Gastrocnemius medialis (tissue), 4 donors: Measurements from ENCODE around the gene LMAN2. TPM values are rescaled to one million over a fixed set of nuclear protein-coding genes. Genes with fewer than 3 reads are reported as not detected.

Source experiments
- ATAC-seq, 2 donors: fragments of 150-250 bp; one replicate each; pipeline ENCODE4 v1.9.1; 2016
- DNase-seq, 2 donors: peaks; one replicate each; pipeline ENCODE4 v3.0.0-alpha.2; 2019
- H3K27ac ChIP-seq, 4 donors: fragments of 200-600 bp; sonication (generic); 1 replicate in 1 of 4; 2 replicates in 3 of 4; pipeline ENCODE4 v1.5.1; 2016 to 2018; ENCODE audit warnings: mild to moderate bottlenecking in 2 of 4, moderate library complexity in 1 of 4
- H3K27me3 ChIP-seq, 3 donors: fragments of 200-600 bp; sonication (generic) in 2 of 3; 1 replicate in 1 of 3; 2 replicates in 2 of 3; pipeline versions ENCODE4 v1.5.1 to v1.6.0; 2016 to 2019; ENCODE audit warnings: mild to moderate bottlenecking in 1 of 3, moderate library complexity in 1 of 3
- H3K36me3 ChIP-seq, 2 donors: fragments of 200-600 bp; sonication (generic) in 1 of 2; one replicate each; pipeline ENCODE4 v1.5.1; 2017 to 2018
- H3K4me1 ChIP-seq, 2 donors: fragments of 200-600 bp; sonication (generic) in 1 of 2; one replicate each; pipeline ENCODE4 v1.5.1; 2016 to 2017; ENCODE audit warnings: mild to moderate bottlenecking in 2 of 2
- H3K4me3 ChIP-seq, 4 donors: fragments of 200-600 bp; sonication (generic) in 3 of 4; 1 replicate in 1 of 4; 2 replicates in 3 of 4; pipeline ENCODE4 v1.5.1; 2016 to 2019; ENCODE audit warnings: mild to moderate bottlenecking in 2 of 4
- H3K9me3 ChIP-seq, 3 donors: fragments of 200-600 bp; sonication (generic) in 2 of 3; 1 replicate in 1 of 3; 2 replicates in 2 of 3; pipeline ENCODE4 v1.5.1; 2016 to 2019
- POLR2A ChIP-seq, 2 donors: fragments of 450-650 bp; IDR thresholded peaks; one replicate each; pipeline ENCODE4 v1.6.1; 2017; ENCODE audit warnings: antibody characterized with exemption in 2 of 2, mild to moderate bottlenecking in 2 of 2, moderate library complexity in 2 of 2
- in situ Hi-C, 4 donors: fragments of 200-750 bp; cut with MboI; loops; one replicate each; pipeline versions ENCODE4 v1.15.0 to v1.8.0; 2017; ENCODE audit warnings: low sequenced_read_pairs in 4 of 4
- intact Hi-C: fragments of 100-400 bp; cut with DNase I; formaldehyde crosslinking; loops from one replicate; pipeline ENCODE4 v1.15.1; 2023; ENCODE audit warnings: low total_unique reads
- total RNA-seq, 4 donors: library from RNA; depleted of rRNA; stranded (reverse); fragments of >200 nt; gene quantifications; one replicate each; pipeline versions ENCODE4 v1.1.0 to v1.2.3, GENCODE V29; 2016
- TF ChIP-seq, protein P1 (sequence below), 5 experiments: fragments of 450-650 bp in 3 of 5; fragments of 200-600 bp in 2 of 5; sonication (generic) in 2 of 5; IDR thresholded peaks in 4 of 5; conservative IDR thresholded peaks in 1 of 5; 1 replicate in 4 of 5; 2 replicates in 1 of 5; pipeline ENCODE4 v1.5.1; 2016 to 2019; ENCODE audit warnings: antibody characterized with exemption in 5 of 5, mild to moderate bottlenecking in 3 of 5, moderate library complexity in 3 of 5

Gene LMAN2
- total RNA-seq, 4 donors from 2014 or later = 70.2 to 109 (median 86.6) TPM

- no peak overlapping the region for H3K4me3 ChIP-seq
- TF ChIP-seq, protein P1, sequence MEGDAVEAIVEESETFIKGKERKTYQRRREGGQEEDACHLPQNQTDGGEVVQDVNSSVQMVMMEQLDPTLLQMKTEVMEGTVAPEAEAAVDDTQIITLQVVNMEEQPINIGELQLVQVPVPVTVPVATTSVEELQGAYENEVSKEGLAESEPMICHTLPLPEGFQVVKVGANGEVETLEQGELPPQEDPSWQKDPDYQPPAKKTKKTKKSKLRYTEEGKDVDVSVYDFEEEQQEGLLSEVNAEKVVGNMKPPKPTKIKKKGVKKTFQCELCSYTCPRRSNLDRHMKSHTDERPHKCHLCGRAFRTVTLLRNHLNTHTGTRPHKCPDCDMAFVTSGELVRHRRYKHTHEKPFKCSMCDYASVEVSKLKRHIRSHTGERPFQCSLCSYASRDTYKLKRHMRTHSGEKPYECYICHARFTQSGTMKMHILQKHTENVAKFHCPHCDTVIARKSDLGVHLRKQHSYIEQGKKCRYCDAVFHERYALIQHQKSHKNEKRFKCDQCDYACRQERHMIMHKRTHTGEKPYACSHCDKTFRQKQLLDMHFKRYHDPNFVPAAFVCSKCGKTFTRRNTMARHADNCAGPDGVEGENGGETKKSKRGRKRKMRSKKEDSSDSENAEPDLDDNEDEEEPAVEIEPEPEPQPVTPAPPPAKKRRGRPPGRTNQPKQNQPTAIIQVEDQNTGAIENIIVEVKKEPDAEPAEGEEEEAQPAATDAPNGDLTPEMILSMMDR (IDR thresholded peaks at IDR 0.05 in 4 of 5, conservative IDR thresholded peaks at IDR 0.05 in 1 of 5) = no peak
- no peak for TF ChIP-seq POLR2A (IDR thresholded peaks at IDR 0.05)
- peaks cover 4 to 10% of the 10 kb centered on the region in 2 donors for H3K4me1 ChIP-seq
- in situ Hi-C loops (loop anchor here in 2 of 4 donors (10.0 to 25.0 kb wide), 2 partner anchors 122 to 129 kb away; partner anchors contain the start of genes DOK3 (in 2 of the 2) and DDX41 (in 1 of the 2)), intact Hi-C loops (no loop called here)
- DNase-seq = no peak
- H3K9me3 ChIP-seq = no peaks in the 10 kb centered on the region
- ATAC-seq = no peak
- no peak overlapping the region for H3K27ac ChIP-seq
- no peaks in the 10 kb centered on the region for H3K36me3 ChIP-seq
- no peaks in the 10 kb centered on the region for H3K27me3 ChIP-seq
Observed at GRCh38 chr5:177383181-177383580, 31.7 kb upstream of the LMAN2 start.

- Histone ChIP-seq H3K27ac (no peak overlapping the region), H3K36me3 (no peaks in the 10 kb centered on the region), H3K4me1 (peaks cover 4 to 10% of the 10 kb centered on the region in 2 donors), H3K27me3 (no peaks in the 10 kb centered on the region), H3K4me3 (no peak overlapping the region), H3K9me3 (no peaks in the 10 kb centered on the region)
- in situ Hi-C loops = loop anchor here in 2 of 4 donors (10.0 to 25.0 kb wide), 2 partner anchors 122 to 130 kb away; partner anchors contain the start of genes DOK3 (in 2 of the 2) and DDX41 (in 1 of the 2)
- no peak for TF ChIP-seq POLR2A (IDR thresholded peaks at IDR 0.05)
- intact Hi-C loops = no loop called here
- ATAC-seq (no peak), DNase-seq (no peak)
Observed at GRCh38 chr5:177382423-177383029, 31.1 kb upstream of the LMAN2 start.

DNA sequence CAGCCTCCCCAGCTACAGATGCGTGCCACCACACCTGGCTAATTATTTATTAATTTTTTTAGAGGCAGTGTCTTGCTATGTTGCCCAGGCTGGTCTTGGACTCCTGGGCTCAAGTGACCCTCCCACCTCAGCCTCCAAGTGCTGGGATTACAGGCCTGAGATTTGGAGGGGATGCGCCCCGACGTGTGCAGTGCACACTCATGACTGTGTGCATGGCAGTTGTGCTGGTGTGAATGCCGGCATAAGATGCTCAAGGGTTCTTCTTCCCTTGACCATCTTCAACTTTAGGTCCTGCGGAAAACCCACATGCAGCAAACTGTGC lies 29.3 kb upstream of the LMAN2 start:
- Histone ChIP-seq H3K27me3 (no peaks in the 10 kb centered on the region), H3K4me1 (peaks cover 4 to 10% of the 10 kb centered on the region in 2 donors), H3K36me3 (no peaks in the 10 kb centered on the region), H3K27ac (no peak overlapping the region), H3K4me3 (no peak overlapping the region), H3K9me3 (no peaks in the 10 kb centered on the region)
- DNase-seq (no peak), ATAC-seq (no peak)
- in situ Hi-C loops = loop anchor here in 2 of 4 donors (10.0 to 25.0 kb wide), 2 partner anchors 124 to 132 kb away; partner anchors contain the start of genes DOK3 (in 2 of the 2) and DDX41 (in 1 of the 2)
- TF ChIP-seq, protein P1 (IDR thresholded peaks at IDR 0.05 in 4 of 5, conservative IDR thresholded peaks at IDR 0.05 in 1 of 5) = no peak
- TF ChIP-seq POLR2A (IDR thresholded peaks at IDR 0.05) = no peak
- intact Hi-C loops = no loop called here

- in situ Hi-C loops = loop anchor here in 1 of 4 donors (25.0 kb wide), 1 partner anchor 133 kb away; the partner anchor contains the start of genes DDX41 and DOK3
- no peaks in the 10 kb centered on the region for H3K27me3 ChIP-seq
- intact Hi-C loops = no loop called here
- TF ChIP-seq, protein P1 (IDR thresholded peaks at IDR 0.05 in 4 of 5, conservative IDR thresholded peaks at IDR 0.05 in 1 of 5) = no peak
- TF ChIP-seq POLR2A (IDR thresholded peaks at IDR 0.05) = no peak
- no peak overlapping the region for H3K4me3 ChIP-seq
- no peaks in the 10 kb centered on the region for H3K36me3 ChIP-seq
- no peak overlapping the region for H3K27ac ChIP-seq
- no peak for DNase-seq
- no peaks in the 10 kb centered on the region for H3K9me3 ChIP-seq
- ATAC-seq = no peak
- H3K4me1 ChIP-seq = peaks cover 4 to 10% of the 10 kb centered on the region in 2 donors
Observed at GRCh38 chr5:177378884-177379883, 27.7 kb upstream of the LMAN2 start.
